Natural killer cell (primary cell): Measurements from ENCODE around the gene SH3BP5. TPM values are rescaled to one million over a fixed set of nuclear protein-coding genes. Genes with fewer than 3 reads are reported as not detected.

Experiments
- ATAC-seq, 3 donors: fragments of 150-1000 bp in 2 of 3; fragments of 200-7000 bp in 1 of 3; cut with Tn5 transposase; 1 replicate in 1 of 3; 2 replicates in 2 of 3; pipeline ENCODE4 v1.10.0; 2021; ENCODE audit warnings: mild to moderate bottlenecking in 2 of 3, moderate library complexity in 2 of 3
- DNase-seq, 2 donors: peaks; one replicate each; pipeline versions ENCODE4 v3.0.0 to v3.0.0-alpha.2; 2013 to 2021; ENCODE audit warnings: mixed read lengths in 1 of 2
- H3K27ac ChIP-seq: one replicate; pipeline ENCODE4 v1.5.1; 2013; ENCODE audit warnings: mild to moderate bottlenecking, low read length
- H3K27me3 ChIP-seq: one replicate; pipeline ENCODE4 v1.6.1; 2013; ENCODE audit warnings: low read length; ENCODE audit not compliant: control insufficient read depth, insufficient read depth
- H3K36me3 ChIP-seq: one replicate; pipeline ENCODE4 v1.6.1; 2013; ENCODE audit warnings: low read length; ENCODE audit not compliant: control insufficient read depth, insufficient read depth
- H3K4me1 ChIP-seq: one replicate; pipeline ENCODE4 v1.6.1; 2013; ENCODE audit warnings: low read length; ENCODE audit not compliant: control insufficient read depth, insufficient read depth
- H3K4me3 ChIP-seq: one replicate; pipeline ENCODE4 v1.5.1; 2013; ENCODE audit warnings: low read length
- H3K9me3 ChIP-seq: one replicate; pipeline ENCODE4 v1.6.1; 2013; ENCODE audit warnings: low read length; ENCODE audit not compliant: control insufficient read depth, insufficient read depth
- H3K27ac Mint-ChIP-seq, 2 donors: one replicate each; pipeline ENCODE4 v1.8.0; 2022; ENCODE audit warnings: mild to moderate bottlenecking in 2 of 2, mixed read lengths in 2 of 2, moderate library complexity in 1 of 2
- H3K27me3 Mint-ChIP-seq, 2 donors: one replicate each; pipeline ENCODE4 v1.8.0; 2022; ENCODE audit warnings: low read depth in 2 of 2, mixed read lengths in 2 of 2
- H3K36me3 Mint-ChIP-seq: one replicate; pipeline ENCODE4 v1.8.0; 2022; ENCODE audit warnings: mixed read lengths
- H3K4me1 Mint-ChIP-seq, 2 donors: one replicate each; pipeline ENCODE4 v1.8.0; 2022; ENCODE audit warnings: mixed read lengths in 2 of 2
- H3K4me3 Mint-ChIP-seq: one replicate; pipeline ENCODE4 v1.8.0; 2022; ENCODE audit warnings: mild to moderate bottlenecking, moderate library complexity, mixed read lengths
- H3K9me3 Mint-ChIP-seq, 2 donors: one replicate each; pipeline ENCODE4 v1.8.0; 2022; ENCODE audit warnings: mixed read lengths in 2 of 2
- WGBS: methylation state at CpG from one replicate; pipeline ENCODE4 v1.1.7; 2013; ENCODE audit warnings: missing lambda C conversion rate; ENCODE audit not compliant: insufficient coverage; 5-methylcytosine and 5-hydroxymethylcytosine counted together
- intact Hi-C: fragments of 100-400 bp; cut with micrococcal nuclease; formaldehyde crosslinking; loops from one replicate; pipeline ENCODE4 v1.14.2; 2022
- total RNA-seq, 4 donors: library from RNA; stranded (reverse); fragments of 120-200 nt in 1 of 4; gene quantifications; one replicate each; pipeline versions ENCODE4 v1.2.3 to v1.2.4, GENCODE V29; 2013 to 2022
- TF ChIP-seq, protein P1 (sequence below): fragments of 200-600 bp; IDR thresholded peaks from one replicate; pipeline ENCODE4 v1.8.0; 2022; ENCODE audit warnings: antibody characterized with exemption

Gene SH3BP5
- total RNA-seq, 3 donors from 2014 or later (not counting 1 experiment from before 2014, with no cell fraction given): 89.4 to 129 (median 91.0) TPM

- Histone ChIP-seq H3K27me3 (no peaks in the 10 kb centered on the region), H3K4me3 (no peak overlapping the region), H3K9me3 (no peaks in the 10 kb centered on the region), H3K36me3 (peaks cover 26% of the 10 kb centered on the region), H3K27ac (peak overlapping the region; percentile 5), H3K4me1 (peaks cover 85% of the 10 kb centered on the region)
- intact Hi-C loops: no loop called here
- H3K36me3 Mint-ChIP-seq: no peaks in the 10 kb centered on the region
- 68% methylated on average over 4 of the region's 4 CpGs for WGBS
- H3K4me3 Mint-ChIP-seq: peak overlapping the region; percentile 55
- no peak for ATAC-seq
- peaks cover 86 to 91% of the 10 kb centered on the region in 2 donors for H3K4me1 Mint-ChIP-seq
- no peaks in the 10 kb centered on the region for H3K27me3 Mint-ChIP-seq
- no peaks in the 10 kb centered on the region for H3K9me3 Mint-ChIP-seq
- H3K27ac Mint-ChIP-seq: peak overlapping the region; percentile 87 to 97
- TF ChIP-seq, protein P1, sequence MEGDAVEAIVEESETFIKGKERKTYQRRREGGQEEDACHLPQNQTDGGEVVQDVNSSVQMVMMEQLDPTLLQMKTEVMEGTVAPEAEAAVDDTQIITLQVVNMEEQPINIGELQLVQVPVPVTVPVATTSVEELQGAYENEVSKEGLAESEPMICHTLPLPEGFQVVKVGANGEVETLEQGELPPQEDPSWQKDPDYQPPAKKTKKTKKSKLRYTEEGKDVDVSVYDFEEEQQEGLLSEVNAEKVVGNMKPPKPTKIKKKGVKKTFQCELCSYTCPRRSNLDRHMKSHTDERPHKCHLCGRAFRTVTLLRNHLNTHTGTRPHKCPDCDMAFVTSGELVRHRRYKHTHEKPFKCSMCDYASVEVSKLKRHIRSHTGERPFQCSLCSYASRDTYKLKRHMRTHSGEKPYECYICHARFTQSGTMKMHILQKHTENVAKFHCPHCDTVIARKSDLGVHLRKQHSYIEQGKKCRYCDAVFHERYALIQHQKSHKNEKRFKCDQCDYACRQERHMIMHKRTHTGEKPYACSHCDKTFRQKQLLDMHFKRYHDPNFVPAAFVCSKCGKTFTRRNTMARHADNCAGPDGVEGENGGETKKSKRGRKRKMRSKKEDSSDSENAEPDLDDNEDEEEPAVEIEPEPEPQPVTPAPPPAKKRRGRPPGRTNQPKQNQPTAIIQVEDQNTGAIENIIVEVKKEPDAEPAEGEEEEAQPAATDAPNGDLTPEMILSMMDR: no peak
- DNase-seq: no peak
Observed at GRCh38 chr3:15297608-15298350, 34.6 kb downstream of the SH3BP5 start.

DNA sequence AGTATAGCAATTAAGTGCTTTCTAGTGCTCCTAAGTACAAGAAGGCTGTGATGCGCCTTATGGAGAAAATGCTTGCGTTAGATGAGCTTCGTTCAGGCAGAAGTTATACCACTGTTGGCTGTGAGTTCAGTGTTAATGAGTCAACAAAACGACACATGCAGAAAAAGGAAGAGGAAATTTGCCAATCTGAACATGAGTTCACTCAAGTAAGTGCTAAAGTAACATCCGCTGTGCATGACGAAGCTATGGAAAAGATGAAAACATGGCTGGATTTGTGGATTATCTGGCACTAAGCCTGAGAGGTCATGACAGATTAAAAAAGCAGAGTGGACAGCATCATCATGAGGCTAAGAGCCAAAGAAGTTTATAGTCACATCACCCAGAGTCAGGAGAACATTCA lies 36.9 kb downstream of the SH3BP5 start:
- Histone ChIP-seq H3K27me3 (no peaks in the 10 kb centered on the region), H3K4me3 (no peak overlapping the region), H3K4me1 (peaks cover 85% of the 10 kb centered on the region), H3K36me3 (peaks cover 9% of the 10 kb centered on the region), H3K9me3 (no peaks in the 10 kb centered on the region), H3K27ac (peak overlapping the region; percentile 78)
- no peak for DNase-seq
- intact Hi-C loops: loop anchor here (1.0 kb wide), 1 partner anchor 18 kb away; no protein-coding TSS in a partner anchor
- TF ChIP-seq, protein P1: no peak
- H3K36me3 Mint-ChIP-seq: no peaks in the 10 kb centered on the region
- H3K27ac Mint-ChIP-seq: peak overlapping the region; percentile 87 to 97
- H3K27me3 Mint-ChIP-seq: no peaks in the 10 kb centered on the region
- ATAC-seq: peak; percentile 35 to 68 (median 52)
- peak overlapping the region; percentile 81 for H3K4me3 Mint-ChIP-seq
- H3K9me3 Mint-ChIP-seq: no peaks in the 10 kb centered on the region
- peaks cover 87 to 89% of the 10 kb centered on the region in 2 donors for H3K4me1 Mint-ChIP-seq
- WGBS: 22% methylated on average over 6 of the region's 6 CpGs

DNA sequence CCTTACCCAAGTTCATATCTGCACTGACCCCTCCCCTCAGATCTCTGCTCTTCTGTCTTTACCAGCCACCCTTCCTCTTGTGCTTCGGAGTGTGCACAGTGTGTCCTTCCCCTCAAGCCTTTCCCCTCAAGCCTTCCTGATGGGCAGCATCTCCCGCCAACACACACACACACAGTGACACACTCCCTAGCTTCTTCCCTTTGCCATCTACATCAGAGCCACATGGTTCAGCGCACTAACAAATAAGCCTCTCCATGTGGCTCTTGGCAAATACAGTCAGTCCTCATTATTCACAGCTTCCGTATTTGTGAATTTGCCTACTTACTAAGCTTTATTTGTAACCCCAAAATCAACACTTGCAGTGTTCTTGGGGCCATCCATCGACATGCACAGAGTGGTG lies 37.5 kb downstream of the SH3BP5 start:
- peak; percentile 9 to 53 (median 10) for ATAC-seq
- Mint-ChIP-seq H3K27me3 (no peaks in the 10 kb centered on the region), H3K27ac (peak overlapping the region; percentile 87 to 97), H3K4me3 (peak overlapping the region; percentile 81), H3K36me3 (no peaks in the 10 kb centered on the region), H3K4me1 (peaks cover 86 to 87% of the 10 kb centered on the region in 2 donors), H3K9me3 (no peaks in the 10 kb centered on the region)
- peak overlapping the region; percentile 78 for H3K27ac ChIP-seq
- H3K36me3 ChIP-seq: peaks cover 5% of the 10 kb centered on the region
- 66% methylated on average over 5 of the region's 5 CpGs for WGBS
- H3K9me3 ChIP-seq: no peaks in the 10 kb centered on the region
- intact Hi-C loops: loop anchor here (1.0 kb wide), 1 partner anchor 18 kb away; no protein-coding TSS in a partner anchor
- H3K4me1 ChIP-seq: peaks cover 85% of the 10 kb centered on the region
- DNase-seq: no peak
- no peaks in the 10 kb centered on the region for H3K27me3 ChIP-seq
- H3K4me3 ChIP-seq: no peak overlapping the region
- TF ChIP-seq, protein P1: no peak
